HL-60/S4 (cell line): ENCODE measurements around the gene VAT1L.

Experiments
- in situ Hi-C: fragments of 300-500 bp; cut with MboI; formaldehyde crosslinking; loops from 2 replicates; pipeline ENCODE4 v1.14.3; 2022; ENCODE audit warnings: low sequenced_read_pairs

Gene VAT1L

GRCh38 chr16:77905374-77905920 lies 117.1 kb downstream of the VAT1L start:
- in situ Hi-C loops = no loop called here

GRCh38 chr16:77910021-77910420 lies 121.7 kb downstream of the VAT1L start:
- in situ Hi-C loops = no loop called here

GRCh38 chr16:77912617-77913016 lies 124.3 kb downstream of the VAT1L start:
- in situ Hi-C loops = no loop called here

DNA sequence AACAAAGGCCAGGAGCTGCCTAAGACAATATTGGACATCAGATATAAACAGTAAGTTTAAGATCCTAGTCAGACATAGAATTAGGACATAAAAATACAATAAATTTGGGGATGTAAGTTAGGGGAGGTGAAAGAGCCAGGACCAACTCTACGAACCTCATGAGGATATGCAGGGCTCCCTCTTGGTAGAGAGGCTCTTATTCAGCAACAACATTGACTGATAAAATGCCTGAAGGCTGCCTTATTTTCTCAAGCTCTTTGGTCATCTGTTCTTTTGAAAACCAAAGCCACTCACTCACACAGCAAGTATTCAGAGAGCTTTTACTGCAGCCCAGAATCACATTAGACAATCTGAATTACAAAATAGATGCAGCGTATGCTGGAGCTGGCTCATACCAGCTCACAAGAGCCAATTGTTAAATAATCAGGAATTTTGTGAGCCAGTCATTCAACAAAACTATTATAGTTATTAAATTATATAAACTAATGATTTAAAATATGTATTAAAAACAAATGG lies 125.4 kb downstream of the VAT1L start:
- in situ Hi-C loops = no loop called here

- in situ Hi-C loops = no loop called here
Observed at GRCh38 chr16:77916111-77916510, 127.7 kb downstream of the VAT1L start.

DNA sequence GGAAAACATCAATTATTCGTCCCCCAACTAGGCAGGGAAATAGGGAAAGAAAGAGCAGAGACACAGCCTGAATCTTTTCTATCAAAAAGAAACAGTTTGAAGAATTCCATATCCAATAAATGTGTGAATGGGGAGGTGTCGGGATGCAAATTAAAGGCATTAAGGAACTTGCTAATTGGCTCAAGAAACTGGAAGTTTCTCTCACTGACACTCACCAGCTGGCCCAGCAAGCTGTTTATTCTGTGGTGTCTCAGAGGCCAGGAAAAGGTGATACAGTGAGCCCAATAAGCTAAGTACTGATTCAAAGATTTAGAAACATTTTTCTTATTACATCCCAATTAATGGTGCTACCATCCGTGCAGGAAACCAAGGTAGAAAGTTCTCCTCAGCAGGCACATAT lies 129.6 kb downstream of the VAT1L start:
- in situ Hi-C loops = no loop called here

- in situ Hi-C loops = no loop called here
Observed at GRCh38 chr16:77918809-77919707, 130.7 kb downstream of the VAT1L start.

DNA sequence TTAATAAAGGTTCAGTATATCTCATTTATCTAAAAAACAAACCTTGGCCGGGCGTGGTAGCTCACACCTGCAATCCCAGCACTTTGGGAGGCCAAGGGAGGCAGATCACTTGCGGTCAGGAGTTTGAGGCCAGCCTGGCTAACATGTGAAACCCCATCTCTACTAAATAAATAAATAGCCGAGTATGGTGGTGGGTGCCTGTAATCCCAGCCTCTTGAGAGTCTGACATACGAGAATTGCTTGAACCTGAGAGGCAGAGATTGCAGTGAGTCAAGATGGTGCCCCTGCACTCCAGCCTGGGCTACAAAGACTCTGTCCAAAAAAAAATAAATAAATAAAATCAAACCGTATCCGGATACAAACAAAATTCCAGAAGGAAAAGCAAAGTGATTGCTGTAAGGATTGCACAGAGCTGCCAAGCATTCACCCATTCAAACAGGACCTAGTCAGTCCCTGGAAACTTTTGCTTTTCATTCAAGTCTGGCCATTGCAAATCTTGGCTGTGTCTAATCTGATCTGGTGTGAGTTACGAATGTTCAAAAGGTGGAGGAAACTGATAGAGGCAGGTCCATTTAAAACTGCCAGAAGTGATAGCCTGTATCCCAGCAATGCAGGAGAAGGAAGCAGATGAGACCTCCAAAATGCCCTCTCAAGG lies 131.5 kb downstream of the VAT1L start:
- in situ Hi-C loops = no loop called here

GRCh38 chr16:77920984-77921383 lies 132.6 kb downstream of the VAT1L start:
- in situ Hi-C loops = no loop called here

- in situ Hi-C loops = no loop called here
Observed at GRCh38 chr16:77922228-77922754, 133.9 kb downstream of the VAT1L start.

GRCh38 chr16:77925531-77925930 lies 137.2 kb downstream of the VAT1L start:
- in situ Hi-C loops = no loop called here

DNA sequence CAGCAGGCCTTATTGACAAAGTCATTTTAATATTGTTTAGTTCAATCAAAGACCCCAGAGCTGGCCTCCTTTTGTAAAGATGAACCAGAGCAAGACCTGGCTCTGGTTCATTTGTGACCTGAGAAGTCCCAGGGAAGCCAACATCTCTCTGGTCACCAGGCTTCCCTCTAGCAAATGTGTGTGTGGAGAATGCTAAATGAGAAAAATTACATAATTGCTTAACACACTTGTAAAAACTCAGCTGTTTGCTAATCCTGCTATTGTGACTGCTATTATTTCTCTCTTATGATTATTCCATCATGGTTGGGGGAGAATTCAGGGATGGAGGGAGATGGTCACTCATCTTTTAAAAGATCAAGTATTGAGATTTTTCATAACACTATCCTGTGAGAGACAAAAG lies 139.7 kb downstream of the VAT1L start:
- in situ Hi-C loops = no loop called here

- in situ Hi-C loops = no loop called here
Observed at GRCh38 chr16:77929004-77929403, 140.6 kb downstream of the VAT1L start.

GRCh38 chr16:77931058-77931457 lies 142.7 kb downstream of the VAT1L start:
- in situ Hi-C loops = no loop called here

GRCh38 chr16:77937473-77938149 lies 149.2 kb downstream of the VAT1L start:
- in situ Hi-C loops = no loop called here

- in situ Hi-C loops = no loop called here
Observed at GRCh38 chr16:77938913-77939312, 150.5 kb downstream of the VAT1L start.

- in situ Hi-C loops = no loop called here
Observed at GRCh38 chr16:77939968-77940367, 151.6 kb downstream of the VAT1L start.

GRCh38 chr16:77943801-77944200 lies 155.4 kb downstream of the VAT1L start:
- in situ Hi-C loops = no loop called here

- in situ Hi-C loops = no loop called here
Observed at GRCh38 chr16:77944631-77945030, 156.3 kb downstream of the VAT1L start.

GRCh38 chr16:77945126-77945525 lies 156.8 kb downstream of the VAT1L start:
- in situ Hi-C loops = no loop called here

- in situ Hi-C loops = no loop called here
Observed at GRCh38 chr16:77946823-77947222, 158.5 kb downstream of the VAT1L start.
